Keratinocyte (primary cell): ENCODE results near the gene FAM114A1. TPM values are rescaled to one million over a fixed set of nuclear protein-coding genes. Genes with fewer than 3 reads are reported as not detected.

ENCODE experiments used
- DNase-seq: peaks from one replicate; pipeline ENCODE4 v3.0.0-alpha.2; 2011; ENCODE audit warnings: low read depth, missing footprints, low spot score
- FAIRE-seq: peaks from 2 replicates; lab custom pipeline; 2011; peaks lifted over from hg19 to GRCh38; lab: Jason Lieb, UNC
- H2AFZ ChIP-seq: 2 replicates; pipeline ENCODE4 v1.6.0; 2012; ENCODE audit warnings: low read length, control low read depth, inconsistent platforms; ENCODE audit not compliant: control insufficient read depth
- H3K27ac ChIP-seq: 2 replicates; pipeline ENCODE4 v1.5.1; 2011; ENCODE audit warnings: low read length; ENCODE audit not compliant: control insufficient read depth, insufficient read depth
- H3K27me3 ChIP-seq: 3 replicates; pipeline ENCODE4 v1.6.0; 2011; ENCODE audit warnings: low read length; ENCODE audit not compliant: control insufficient read depth, insufficient read depth; ENCODE audit errors: extremely low read depth
- H3K36me3 ChIP-seq, 2 experiments: 2 replicates in 1 of 2; 3 replicates in 1 of 2; pipeline ENCODE4 v1.5.1; 2011; ENCODE audit warnings: low read length in 2 of 2, mild to moderate bottlenecking in 1 of 2; ENCODE audit not compliant: control insufficient read depth in 2 of 2, insufficient read depth in 2 of 2; ENCODE audit errors: extremely low read depth in 1 of 2
- H3K4me1 ChIP-seq: 3 replicates; pipeline ENCODE4 v1.5.1; 2011; ENCODE audit warnings: low read length; ENCODE audit not compliant: control insufficient read depth, insufficient read depth; ENCODE audit errors: extremely low read depth
- H3K4me2 ChIP-seq: 3 replicates; pipeline ENCODE4 v1.6.0; 2011; ENCODE audit warnings: low read depth, low read length; ENCODE audit not compliant: control insufficient read depth, insufficient read depth; ENCODE audit errors: extremely low read depth
- H3K4me3 ChIP-seq, 3 experiments: fragments of 200-600 bp in 1 of 3; sonication (generic) in 1 of 3; 2 replicates in 2 of 3; 3 replicates in 1 of 3; pipeline ENCODE4 v1.5.1; 2011 to 2016; ENCODE audit warnings: low read length in 3 of 3, mild to moderate bottlenecking in 3 of 3, control low read depth in 2 of 3, inconsistent platforms in 1 of 3, low read depth in 1 of 3, mixed read lengths in 1 of 3, mixed run types in 1 of 3, moderate library complexity in 1 of 3; ENCODE audit not compliant: control insufficient read depth in 2 of 3, insufficient read depth in 2 of 3; ENCODE audit errors: extremely low read depth in 1 of 3
- H3K79me2 ChIP-seq: 2 replicates; pipeline ENCODE4 v1.6.0; 2012; ENCODE audit warnings: low read length; ENCODE audit not compliant: control insufficient read depth, insufficient read depth
- H3K9ac ChIP-seq: 3 replicates; pipeline ENCODE4 v1.6.0; 2011; ENCODE audit warnings: low read length; ENCODE audit not compliant: control insufficient read depth, insufficient read depth; ENCODE audit errors: extremely low read depth
- H3K9me1 ChIP-seq: 3 replicates; pipeline ENCODE4 v1.6.0; 2011; ENCODE audit warnings: low read length; ENCODE audit not compliant: control insufficient read depth, insufficient read depth; ENCODE audit errors: extremely low read depth
- H3K9me3 ChIP-seq: 2 replicates; pipeline ENCODE4 v1.5.1; 2012; ENCODE audit warnings: low read depth, low read length; ENCODE audit not compliant: control insufficient read depth
- H4K20me1 ChIP-seq: 3 replicates; pipeline ENCODE4 v1.6.0; 2011; ENCODE audit warnings: low read length; ENCODE audit not compliant: control insufficient read depth, insufficient read depth; ENCODE audit errors: extremely low read depth
- CTCF ChIP-seq, 3 experiments: IDR thresholded peaks in 1 of 3; conservative IDR thresholded peaks in 1 of 3; optimal IDR thresholded peaks in 1 of 3; 2 replicates in 2 of 3; 3 replicates in 1 of 3; pipeline versions ENCODE3 to v1.5.1; 2011; ENCODE audit warnings: low read length in 3 of 3, mild to moderate bottlenecking in 3 of 3, moderate library complexity in 2 of 3, control low read depth in 1 of 3, inconsistent platforms in 1 of 3; ENCODE audit not compliant: insufficient read depth in 2 of 3; ENCODE audit errors: extremely low read depth in 1 of 3
- EZH2 ChIP-seq: IDR thresholded peaks from one replicate; pipeline ENCODE4 v1.6.1; 2012; ENCODE audit warnings: inconsistent platforms, mild to moderate bottlenecking, low read length, moderate library complexity
- dilution Hi-C: fragments of 300-500 bp; cut with MboI; formaldehyde crosslinking; loops from one replicate; pipeline ENCODE4 v1.7.0; 2020; ENCODE audit warnings: low sequenced_read_pairs; ENCODE audit not compliant: extremely low pct_ligation_motif_present
- polyA plus RNA-seq, 5 experiments: library from polyadenylated mRNA; depleted of rRNA in 3 of 5; stranded (reverse) in 3 of 5; stranded (forward) in 1 of 5; unstranded in 1 of 5; fragments of >200 nt; gene quantifications; 1 replicate in 1 of 5; 2 replicates in 3 of 5; 3 replicates in 1 of 5; pipeline versions ENCODE4 v1.2.1 to v1.2.3, GENCODE V29; 2011 to 2012; ENCODE audit warnings: missing spikeins in 2 of 5, low read depth in 1 of 5, low replicate concordance in 1 of 5

The FAM114A1 gene
- polyA plus RNA-seq, 1 donor (not counting 4 experiments of a cell fraction or from before 2014, with no cell fraction given) = 47.2 TPM

- H3K4me1 ChIP-seq = peaks cover 10% of the 10 kb centered on the region
- no peaks in the 10 kb centered on the region for H4K20me1 ChIP-seq
- DNase-seq (no peak), FAIRE-seq (no peak)
- no peaks in the 10 kb centered on the region for H3K9me3 ChIP-seq
- H3K4me2 ChIP-seq = no peak overlapping the region
- H3K27me3 ChIP-seq = no peaks in the 10 kb centered on the region
- TF ChIP-seq EZH2 (no peak), CTCF (optimal IDR thresholded peaks at IDR 0.05 in 1 of 3, IDR thresholded peaks at IDR 0.05 in 1 of 3, conservative IDR thresholded peaks at IDR 0.05 in 1 of 3; ENCODE audit: extremely low read depth in 1 of 3, insufficient read depth in 2 of 3, low read length in 3 of 3) (no peak)
- H3K4me3 ChIP-seq = no peak overlapping the region
- no peak overlapping the region for H2AFZ ChIP-seq
- H3K36me3 ChIP-seq = no peaks in the 10 kb centered on the region
- H3K27ac ChIP-seq = no peak overlapping the region
- H3K79me2 ChIP-seq = no peaks in the 10 kb centered on the region
- dilution Hi-C loops = no loop called here
- H3K9ac ChIP-seq = no peak overlapping the region
- no peaks in the 10 kb centered on the region for H3K9me1 ChIP-seq
These were observed 30.3 kb upstream of the FAM114A1 start for GRCh38 chr4:38837334-38837733.

- Histone ChIP-seq H3K9me3 (no peaks in the 10 kb centered on the region), H2AFZ (no peak overlapping the region), H3K9me1 (no peaks in the 10 kb centered on the region), H3K4me1 (peaks cover 10% of the 10 kb centered on the region), H3K79me2 (no peaks in the 10 kb centered on the region), H3K36me3 (no peaks in the 10 kb centered on the region), H4K20me1 (no peaks in the 10 kb centered on the region), H3K4me3 (no peak overlapping the region), H3K27me3 (no peaks in the 10 kb centered on the region), H3K4me2 (no peak overlapping the region), H3K9ac (no peak overlapping the region), H3K27ac (no peak overlapping the region)
- dilution Hi-C loops = no loop called here
- FAIRE-seq (peak; percentile 83), DNase-seq (no peak)
- no peak for TF ChIP-seq EZH2
These were observed 29.8 kb upstream of the FAM114A1 start for GRCh38 chr4:38837849-38838248.

- FAIRE-seq = no peak
- DNase-seq = no peak
- Histone ChIP-seq H3K79me2 (no peaks in the 10 kb centered on the region), H4K20me1 (no peaks in the 10 kb centered on the region), H3K4me2 (no peak overlapping the region), H3K36me3 (no peaks in the 10 kb centered on the region), H3K9ac (no peak overlapping the region), H3K27ac (no peak overlapping the region), H3K9me1 (no peaks in the 10 kb centered on the region), H3K27me3 (no peaks in the 10 kb centered on the region), H2AFZ (no peak overlapping the region), H3K4me3 (no peak overlapping the region), H3K9me3 (no peaks in the 10 kb centered on the region), H3K4me1 (peaks cover 4% of the 10 kb centered on the region)
- dilution Hi-C loops = no loop called here
- no peak for TF ChIP-seq CTCF (optimal IDR thresholded peaks at IDR 0.05 in 1 of 3, IDR thresholded peaks at IDR 0.05 in 1 of 3, conservative IDR thresholded peaks at IDR 0.05 in 1 of 3; ENCODE audit: extremely low read depth in 1 of 3, insufficient read depth in 2 of 3, low read length in 3 of 3)
- TF ChIP-seq EZH2 = no peak
These were observed 24.6 kb upstream of the FAM114A1 start for GRCh38 chr4:38842994-38843393.
